GM12891 (cell line): ENCODE results near the gene ERGIC1.

Experiments
- DNase-seq: peaks from one replicate; pipeline ENCODE4 v3.0.0; 2011; ENCODE audit warnings: low spot score; ENCODE audit not compliant: insufficient read length
- FAIRE-seq: peaks from 2 replicates; lab custom pipeline; 2011; peaks lifted over from hg19 to GRCh38; lab: Jason Lieb, UNC
- PAX5 ChIP-seq: IDR thresholded peaks from 2 replicates; pipeline ENCODE4 v1.6.1; 2011; ENCODE audit warnings: low read length, moderate library complexity, mild to moderate bottlenecking; ENCODE audit not compliant: insufficient read depth, severe bottlenecking
- POLR2A ChIP-seq: IDR thresholded peaks from 2 replicates; pipeline ENCODE4 v1.6.1; 2011; ENCODE audit warnings: low read depth, low read length, control low read depth
- POLR2AphosphoS5 ChIP-seq: IDR thresholded peaks from 2 replicates; pipeline ENCODE4 v1.6.1; 2011; ENCODE audit warnings: low read depth, low read length, control low read depth
- POU2F2 ChIP-seq: IDR thresholded peaks from 2 replicates; pipeline ENCODE4 v1.6.1; 2011; ENCODE audit warnings: low read depth, mild to moderate bottlenecking, control low read depth, low read length, moderate library complexity
- SPI1 ChIP-seq: IDR thresholded peaks from 2 replicates; pipeline ENCODE4 v1.6.1; 2011; ENCODE audit warnings: low read depth, low read length, control low read depth
- TAF1 ChIP-seq: IDR thresholded peaks from 2 replicates; pipeline ENCODE4 v1.6.1; 2011; ENCODE audit warnings: low read depth, low read length, control low read depth

ERGIC1 gene

GRCh38 chr5:172816925-172817562, 17.0 kb upstream of the ERGIC1 start:
- no peak for FAIRE-seq
- TF ChIP-seq SPI1 (no peak), POLR2AphosphoS5 (no peak), TAF1 (no peak), POLR2A (no peak), PAX5 (no peak), POU2F2 (no peak)
- no peak for DNase-seq

- DNase-seq (no peak), FAIRE-seq (no peak)
- TF ChIP-seq POLR2AphosphoS5 (no peak), POU2F2 (no peak), POLR2A (no peak), SPI1 (no peak), TAF1 (no peak), PAX5 (no peak)
Observed at GRCh38 chr5:172817664-172818063, 16.4 kb upstream of the ERGIC1 start.

GRCh38 chr5:172818081-172818480, 16.0 kb upstream of the ERGIC1 start:
- DNase-seq (no peak), FAIRE-seq (no peak)
- TF ChIP-seq SPI1 (no peak), POLR2AphosphoS5 (no peak), TAF1 (no peak), POLR2A (no peak), PAX5 (no peak), POU2F2 (no peak)

- TF ChIP-seq SPI1, result no peak
- no peak for TF ChIP-seq POLR2A
- TF ChIP-seq PAX5, result no peak
- TF ChIP-seq TAF1, result no peak
- TF ChIP-seq POU2F2, result no peak
- no peak for TF ChIP-seq POLR2AphosphoS5
- DNase-seq (no peak), FAIRE-seq (no peak)
Observed at GRCh38 chr5:172819569-172819968, 14.5 kb upstream of the ERGIC1 start.

GRCh38 chr5:172820046-172820767, 13.8 kb upstream of the ERGIC1 start:
- FAIRE-seq (no peak), DNase-seq (no peak)
- TF ChIP-seq PAX5 (no peak), POLR2A (no peak), SPI1 (no peak), POLR2AphosphoS5 (no peak)

- DNase-seq (no peak), FAIRE-seq (peak; percentile 9)
- TF ChIP-seq POLR2A (no peak), SPI1 (no peak), PAX5 (no peak), POU2F2 (no peak), TAF1 (no peak), POLR2AphosphoS5 (no peak)
Observed at GRCh38 chr5:172821340-172821985, 12.6 kb upstream of the ERGIC1 start.

- FAIRE-seq (no peak), DNase-seq (no peak)
- TF ChIP-seq POLR2A (no peak), TAF1 (no peak), SPI1 (no peak), POLR2AphosphoS5 (no peak), PAX5 (no peak), POU2F2 (no peak)
Observed at GRCh38 chr5:172823840-172824362, 10.2 kb upstream of the ERGIC1 start.

- TF ChIP-seq POLR2A (no peak), POLR2AphosphoS5 (no peak), SPI1 (no peak), PAX5 (no peak), POU2F2 (no peak), TAF1 (no peak)
- DNase-seq (no peak), FAIRE-seq (no peak)
Observed at GRCh38 chr5:172825610-172826204, 8.3 kb upstream of the ERGIC1 start.
